Panc1 (cell line): Measurements from ENCODE around the gene SERTAD4.

Experiments used
- SIN3A ChIP-seq: IDR thresholded peaks from 2 replicates; pipeline ENCODE4 v1.6.1; 2012; ENCODE audit warnings: low read depth, mild to moderate bottlenecking, low read length, moderate library complexity, borderline replicate concordance; ENCODE audit not compliant: insufficient read depth
- TF ChIP-seq, protein P1 (sequence below): fragments of 450-650 bp; IDR thresholded peaks from 2 replicates; pipeline ENCODE4 v1.5.1; 2017; ENCODE audit warnings: mild to moderate bottlenecking

GRCh38 chr1:210289248-210289647, 56.7 kb downstream of the SERTAD4 start:
- no peak for TF ChIP-seq SIN3A
- TF ChIP-seq, protein P1, sequence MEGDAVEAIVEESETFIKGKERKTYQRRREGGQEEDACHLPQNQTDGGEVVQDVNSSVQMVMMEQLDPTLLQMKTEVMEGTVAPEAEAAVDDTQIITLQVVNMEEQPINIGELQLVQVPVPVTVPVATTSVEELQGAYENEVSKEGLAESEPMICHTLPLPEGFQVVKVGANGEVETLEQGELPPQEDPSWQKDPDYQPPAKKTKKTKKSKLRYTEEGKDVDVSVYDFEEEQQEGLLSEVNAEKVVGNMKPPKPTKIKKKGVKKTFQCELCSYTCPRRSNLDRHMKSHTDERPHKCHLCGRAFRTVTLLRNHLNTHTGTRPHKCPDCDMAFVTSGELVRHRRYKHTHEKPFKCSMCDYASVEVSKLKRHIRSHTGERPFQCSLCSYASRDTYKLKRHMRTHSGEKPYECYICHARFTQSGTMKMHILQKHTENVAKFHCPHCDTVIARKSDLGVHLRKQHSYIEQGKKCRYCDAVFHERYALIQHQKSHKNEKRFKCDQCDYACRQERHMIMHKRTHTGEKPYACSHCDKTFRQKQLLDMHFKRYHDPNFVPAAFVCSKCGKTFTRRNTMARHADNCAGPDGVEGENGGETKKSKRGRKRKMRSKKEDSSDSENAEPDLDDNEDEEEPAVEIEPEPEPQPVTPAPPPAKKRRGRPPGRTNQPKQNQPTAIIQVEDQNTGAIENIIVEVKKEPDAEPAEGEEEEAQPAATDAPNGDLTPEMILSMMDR, result no peak
